HTR-8/SVneo (cell line): ENCODE data around the gene HAND2.

Experiments
- DNase-seq: peaks from one replicate; pipeline ENCODE4 v3.0.0; 2011; ENCODE audit warnings: low spot score, mixed read lengths; ENCODE audit not compliant: insufficient read length
- FAIRE-seq: peaks from 2 replicates; lab custom pipeline; 2011; peaks lifted over from hg19 to GRCh38; lab: Jason Lieb, UNC

Gene HAND2

DNA sequence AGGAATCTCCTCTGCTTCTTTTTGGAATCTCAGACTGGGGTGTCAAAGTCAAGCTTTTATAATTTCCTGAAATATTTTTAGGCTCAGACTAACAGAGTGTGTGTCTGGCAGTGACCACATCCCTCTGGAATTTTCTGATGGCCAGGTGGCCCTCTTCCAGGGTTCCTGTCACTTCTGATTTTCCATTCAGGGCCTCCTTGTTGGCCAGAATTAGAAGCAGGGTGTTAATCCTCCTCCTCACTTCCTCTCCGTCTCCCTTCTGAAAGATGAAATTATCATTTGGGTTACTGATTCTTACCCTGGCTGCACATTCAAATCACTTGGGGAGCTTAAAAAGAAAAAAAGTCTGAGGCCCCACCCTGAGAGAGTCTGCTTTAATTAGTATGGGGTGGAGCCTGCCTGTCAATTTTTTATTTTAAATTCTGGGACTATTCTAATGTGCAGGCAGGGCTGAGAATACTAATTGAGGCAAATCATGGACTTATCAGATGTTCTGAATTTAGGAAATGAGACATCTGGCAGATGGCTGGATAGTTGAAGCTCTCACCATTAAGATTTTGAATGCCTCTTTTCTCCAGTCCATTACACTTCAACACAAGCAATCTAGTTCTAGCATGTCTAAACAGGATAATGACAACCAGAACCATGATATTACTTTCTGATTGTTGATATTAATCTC is 43.2 kb downstream of the HAND2 start:
- DNase-seq, result no peak
- no peak for FAIRE-seq

DNA sequence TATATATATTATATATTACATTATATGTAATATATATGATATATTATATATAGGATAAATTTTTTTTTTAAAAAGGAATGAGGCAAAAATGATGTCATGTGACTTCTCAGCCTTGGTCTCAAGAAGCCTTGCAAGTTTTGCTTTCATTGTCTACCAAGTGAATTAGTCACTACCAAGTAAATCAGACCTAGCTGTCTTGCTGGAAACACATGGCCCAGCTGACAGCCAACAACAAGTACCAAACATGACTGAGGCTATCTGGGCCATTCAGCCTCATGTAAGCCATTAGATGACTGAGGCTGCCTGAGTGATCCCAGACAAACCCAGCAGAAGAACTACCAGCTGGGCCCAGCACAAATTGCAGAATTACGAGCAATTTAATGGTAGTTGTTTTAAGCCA is 44.9 kb downstream of the HAND2 start:
- FAIRE-seq (no peak), DNase-seq (no peak)

DNA sequence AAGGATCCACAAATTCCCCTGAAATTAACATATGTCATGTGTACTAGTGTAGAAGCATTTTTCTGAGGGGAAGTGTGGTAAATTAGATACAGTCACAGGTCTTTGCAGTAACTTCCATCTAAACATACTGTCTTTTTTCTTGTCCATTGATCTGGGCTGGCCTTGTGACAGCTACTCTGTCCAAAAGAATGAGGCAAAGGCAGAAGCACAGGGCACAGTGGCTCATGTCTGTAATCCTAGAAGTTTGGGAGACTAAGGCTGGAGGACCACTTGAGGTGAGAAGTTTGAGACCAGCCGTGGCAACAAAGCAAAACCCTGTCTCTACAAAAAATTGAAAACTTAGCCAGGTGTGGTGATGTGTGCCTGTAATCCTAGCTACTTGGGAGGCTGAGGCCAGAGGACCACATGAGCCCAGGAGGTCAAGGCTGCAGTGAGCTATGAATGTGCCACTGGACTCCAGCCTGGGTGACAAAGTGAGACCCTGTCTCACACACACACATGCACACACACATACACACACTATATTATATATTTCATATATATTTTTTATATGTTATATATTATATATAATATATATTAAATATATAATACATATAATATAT is 47.6 kb downstream of the HAND2 start:
- DNase-seq (no peak), FAIRE-seq (no peak)

DNA sequence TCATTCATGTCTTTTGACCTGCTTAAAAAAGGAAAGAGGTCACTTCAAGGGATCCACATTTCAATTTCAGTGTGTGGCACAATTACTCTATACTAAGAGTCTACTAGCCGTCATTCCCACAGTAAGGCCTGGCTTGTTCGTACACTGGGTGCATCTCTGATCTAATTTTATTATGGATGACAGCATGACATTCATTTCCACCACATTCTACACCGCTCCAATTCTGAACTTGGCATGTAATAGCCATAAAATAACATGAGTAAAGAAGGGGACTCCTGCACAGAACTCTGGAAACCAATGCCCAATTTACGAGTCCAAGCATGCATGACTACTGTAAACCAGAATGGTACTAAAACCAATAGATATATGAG is 51.1 kb downstream of the HAND2 start:
- no peak for DNase-seq
- no peak for FAIRE-seq

DNA sequence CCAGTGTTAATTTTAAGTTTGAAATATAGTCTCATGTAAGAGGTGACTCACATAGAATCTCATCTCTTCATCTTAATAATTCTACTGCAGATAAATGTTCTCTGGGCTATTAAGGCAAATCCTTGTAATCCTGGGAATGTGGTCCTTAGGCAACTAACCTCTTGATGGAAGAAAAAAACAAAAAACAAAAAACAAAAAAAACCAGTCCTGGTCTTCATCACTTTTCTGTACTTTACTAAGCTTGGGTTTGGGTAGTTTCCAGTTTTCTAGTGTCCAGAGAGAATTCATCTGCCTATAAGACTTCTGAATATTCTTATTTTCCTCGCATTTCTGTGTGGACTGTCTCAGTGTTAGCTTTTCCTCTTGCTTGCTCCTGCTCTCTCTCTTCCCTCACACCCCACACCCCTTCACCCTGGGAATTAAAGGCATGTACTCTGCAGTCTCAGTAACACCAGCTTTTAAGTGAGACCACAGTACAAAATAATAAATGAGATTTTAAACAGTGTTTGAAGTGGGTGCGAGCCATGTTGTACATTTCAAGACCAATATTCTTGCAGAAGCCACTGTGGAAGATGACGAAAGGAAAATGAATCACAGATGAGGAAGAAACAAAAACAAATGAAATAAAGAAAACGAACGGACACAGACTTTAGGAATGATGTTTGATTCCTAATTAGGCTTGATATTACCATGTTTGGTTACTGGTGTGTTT is 51.7 kb downstream of the HAND2 start:
- DNase-seq (no peak), FAIRE-seq (no peak)

DNA sequence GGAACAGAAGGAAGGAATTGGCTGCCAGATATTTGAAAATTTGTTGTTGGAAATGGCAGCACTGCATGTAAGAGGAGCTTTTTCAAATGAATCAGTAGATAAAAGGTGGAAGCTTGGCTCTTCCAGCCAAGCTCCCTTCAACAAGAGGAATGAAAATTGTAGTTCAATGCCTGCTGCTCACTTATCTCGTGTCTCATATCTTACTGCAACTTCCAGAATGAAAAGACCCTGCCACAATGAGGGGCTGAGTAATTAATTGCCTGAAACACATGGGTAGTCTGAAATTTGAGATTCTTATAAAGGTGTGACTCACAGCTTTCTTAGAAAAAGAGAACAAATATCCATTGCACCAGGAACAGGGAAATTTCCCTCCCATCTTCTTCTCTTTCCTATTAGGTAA is 53.0 kb downstream of the HAND2 start:
- DNase-seq (no peak), FAIRE-seq (no peak)
